Pancreas (tissue), 10 donors: ENCODE results near the gene AHR. TPM values are rescaled to one million over a fixed set of nuclear protein-coding genes. Genes with fewer than 3 reads are reported as not detected.

ENCODE experiments used
- ATAC-seq, 4 donors: fragments of 200-7000 bp; cut with Tn5 transposase; one replicate each; pipeline versions ENCODE4 v1.8.0 to v1.9.1; 2020; ENCODE audit warnings: mild to moderate bottlenecking in 4 of 4, moderate library complexity in 4 of 4
- DNase-seq, 6 donors: peaks; one replicate each; pipeline ENCODE4 v3.0.0-alpha.2; 2020
- FAIRE-seq: peaks from 2 replicates; lab custom pipeline; 2012; peaks lifted over from hg19 to GRCh38; lab: Jason Lieb, UNC
- H3K27ac ChIP-seq, 4 donors: fragments of 200-600 bp; sonication (generic); 1 replicate in 3 of 4; 2 replicates in 1 of 4; pipeline versions ENCODE4 v1.5.0 to v1.8.0; 2020
- H3K27me3 ChIP-seq, 4 donors: fragments of 200-600 bp; one replicate each; pipeline ENCODE4 v1.8.0; 2021
- H3K36me3 ChIP-seq, 3 donors: fragments of 200-600 bp; sonication (generic) in 1 of 3; one replicate each; pipeline versions ENCODE4 v1.5.0 to v1.8.0; 2020 to 2021
- H3K4me1 ChIP-seq, 3 donors: fragments of 200-600 bp; one replicate each; pipeline ENCODE4 v1.8.0; 2021
- H3K4me3 ChIP-seq, 4 donors: fragments of 200-600 bp; sonication (generic) in 2 of 4; one replicate each; pipeline versions ENCODE4 v1.5.0 to v1.8.0; 2020 to 2021
- H3K9me3 ChIP-seq, 4 donors: fragments of 200-600 bp; one replicate each; pipeline ENCODE4 v1.8.0; 2021
- WGBS, 2 donors: extraction: QIAGEN DNeasy Blood & Tissue Kit; methylation state at CpG; one replicate each; pipeline ENCODE4 v1.1.7; 2013; 5-methylcytosine and 5-hydroxymethylcytosine counted together
- intact Hi-C, 3 donors: fragments of 100-400 bp; cut with DNase I; formaldehyde crosslinking; loops; one replicate each; pipeline versions ENCODE4 v1.11.1 to v1.14.2; 2022
- polyA plus RNA-seq, 2 donors: library from polyadenylated mRNA; stranded (reverse); fragments of 200-250 nt; gene quantifications; one replicate each; pipeline ENCODE4 v1.2.3, GENCODE V29; 2013
- total RNA-seq, 6 donors: library from RNA; stranded (reverse); fragmentation: NEBNext Ultra II Directional in 4 of 6; extraction: Animal tissue kit (Norgen Biotek cat#: 25700) in 4 of 6; gene quantifications; one replicate each; pipeline versions ENCODE4 v1.2.1 to v1.2.4, GENCODE V29; 2021 to 2023
- TF ChIP-seq, protein P1 (sequence below), 4 donors: fragments of 200-600 bp; sonication (generic) in 3 of 4; IDR thresholded peaks; one replicate each; pipeline versions ENCODE4 v1.5.0 to v1.8.0; 2021; ENCODE audit warnings: antibody characterized with exemption in 4 of 4
- donor health status: healthy with polysubstance abuse.
- donor health status: DM: no; HTN: no; CAD: no; lungs with moderate emphysema.
- donor health status: DM: no; HTN: no; CAD: no.
- donor health status: control.
- donor health status: control.
- donor health status: Bipolar disorder and iron deficiency.
- donor health status: DM: yes; HTN: yes; CAD: no.
- donor health status: DM: no; HTN: no; CAD: no.
- donor health status: DM: no; HTN: no; CAD: no.
- donor health status: DM: yes; HTN: yes; CAD: no.

The AHR gene
- total and polyA plus RNA-seq, 8 donors = 3.2 to 31.8 (median 8.4) TPM

DNA sequence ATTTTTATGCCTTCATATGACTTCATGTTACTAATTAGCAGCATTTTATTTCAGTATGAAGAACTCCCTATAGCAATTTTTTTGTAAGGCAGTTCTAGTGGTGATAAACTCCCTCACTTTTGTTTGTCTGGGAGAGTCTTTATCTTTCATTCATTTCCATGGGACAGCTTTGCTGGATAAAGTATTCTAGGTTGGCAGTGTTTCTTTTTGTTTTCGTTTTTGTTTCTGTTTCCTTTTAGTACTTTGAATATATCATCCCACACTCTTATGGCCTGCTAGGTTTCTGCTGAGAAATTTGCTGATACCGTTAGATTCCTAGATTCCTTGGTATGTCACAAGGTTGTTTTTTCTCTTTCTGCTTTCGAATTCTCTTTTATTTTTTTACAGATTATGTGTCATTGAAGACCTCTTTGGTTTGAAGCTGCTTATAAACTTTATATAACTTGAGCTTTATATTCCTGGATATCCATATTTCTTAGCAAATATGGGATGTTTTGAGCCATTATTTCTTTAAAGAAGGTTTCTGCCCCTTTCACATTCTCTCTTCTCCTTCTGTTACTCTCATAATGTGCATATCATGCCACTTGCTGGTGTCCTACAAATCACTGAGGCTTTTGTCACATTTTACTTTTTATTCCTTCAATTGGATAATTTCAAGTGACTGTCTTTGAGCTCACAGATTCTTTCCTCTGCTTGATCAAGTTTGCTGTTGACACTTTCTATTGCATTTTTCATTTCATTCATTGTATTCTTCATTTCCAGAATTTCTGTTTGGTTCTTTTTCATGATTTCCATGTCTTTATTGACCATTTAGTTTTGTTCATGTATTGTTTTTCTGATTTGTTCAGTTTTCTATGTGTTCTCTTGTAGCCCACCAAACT lies 28.9 kb upstream of the AHR start:
- Histone ChIP-seq H3K4me1 (no peaks in the 10 kb centered on the region), H3K27me3 (no peaks in the 10 kb centered on the region), H3K4me3 (no peak overlapping the region), H3K36me3 (no peaks in the 10 kb centered on the region), H3K9me3 (no peaks in the 10 kb centered on the region), H3K27ac (no peak overlapping the region)
- intact Hi-C loops = no loop called here
- DNase-seq (no peak), FAIRE-seq (no peak), ATAC-seq (no peak)
- 71 to 77% methylated on average over 3 of the region's 3 CpGs for WGBS, 2 donors
- TF ChIP-seq, protein P1, sequence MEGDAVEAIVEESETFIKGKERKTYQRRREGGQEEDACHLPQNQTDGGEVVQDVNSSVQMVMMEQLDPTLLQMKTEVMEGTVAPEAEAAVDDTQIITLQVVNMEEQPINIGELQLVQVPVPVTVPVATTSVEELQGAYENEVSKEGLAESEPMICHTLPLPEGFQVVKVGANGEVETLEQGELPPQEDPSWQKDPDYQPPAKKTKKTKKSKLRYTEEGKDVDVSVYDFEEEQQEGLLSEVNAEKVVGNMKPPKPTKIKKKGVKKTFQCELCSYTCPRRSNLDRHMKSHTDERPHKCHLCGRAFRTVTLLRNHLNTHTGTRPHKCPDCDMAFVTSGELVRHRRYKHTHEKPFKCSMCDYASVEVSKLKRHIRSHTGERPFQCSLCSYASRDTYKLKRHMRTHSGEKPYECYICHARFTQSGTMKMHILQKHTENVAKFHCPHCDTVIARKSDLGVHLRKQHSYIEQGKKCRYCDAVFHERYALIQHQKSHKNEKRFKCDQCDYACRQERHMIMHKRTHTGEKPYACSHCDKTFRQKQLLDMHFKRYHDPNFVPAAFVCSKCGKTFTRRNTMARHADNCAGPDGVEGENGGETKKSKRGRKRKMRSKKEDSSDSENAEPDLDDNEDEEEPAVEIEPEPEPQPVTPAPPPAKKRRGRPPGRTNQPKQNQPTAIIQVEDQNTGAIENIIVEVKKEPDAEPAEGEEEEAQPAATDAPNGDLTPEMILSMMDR (IDR thresholded peaks at IDR 0.05) = no peak

DNA sequence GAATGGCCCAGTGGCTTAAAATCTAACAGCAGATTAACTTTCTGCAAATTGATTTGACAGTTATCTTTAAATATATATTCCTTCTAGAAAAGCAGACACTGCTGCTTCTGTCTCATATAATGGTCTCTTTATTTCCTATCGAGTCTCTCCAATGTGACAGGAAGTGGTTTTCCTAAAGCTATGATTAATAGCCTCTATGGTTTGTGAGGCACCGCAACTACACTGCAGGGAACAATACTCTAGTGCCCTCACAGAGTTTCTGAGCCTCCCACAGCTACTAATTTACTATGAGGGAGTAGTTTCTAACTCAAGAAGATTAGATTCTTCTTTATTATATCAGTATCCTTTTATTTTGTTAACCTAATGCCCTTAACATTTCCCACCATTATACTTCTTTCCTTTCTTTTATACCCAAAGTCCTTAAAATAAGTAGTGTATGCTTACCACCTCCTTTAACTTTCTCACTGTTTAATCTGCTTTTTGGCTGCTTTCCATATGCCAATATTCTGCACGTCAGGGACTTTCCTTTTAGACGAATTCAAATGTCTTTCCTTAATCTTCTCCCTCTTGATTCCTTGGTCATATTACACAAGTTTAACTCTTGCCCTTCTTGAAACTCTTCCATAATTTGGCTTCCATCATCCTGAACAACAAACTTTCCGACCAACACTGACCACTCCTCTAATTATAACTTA lies 23.8 kb upstream of the AHR start:
- ATAC-seq = peak in 3 of 4 donors; percentile 38 to 57 (median 53)
- DNase-seq = no peak
- Histone ChIP-seq H3K27me3 (no peaks in the 10 kb centered on the region), H3K4me3 (no peak overlapping the region), H3K9me3 (no peaks in the 10 kb centered on the region), H3K4me1 (peaks cover 0 to 20% (median 8%) of the 10 kb centered on the region in 3 donors), H3K36me3 (no peaks in the 10 kb centered on the region), H3K27ac (peak overlapping the region in 1 of 4 donors; percentile 59)
- FAIRE-seq = no peak
- WGBS, 2 donors = 34% methylated on average over 5 of the region's 5 CpGs
- TF ChIP-seq, protein P1 (IDR thresholded peaks at IDR 0.05) = no peak
- intact Hi-C loops = no loop called here

DNA sequence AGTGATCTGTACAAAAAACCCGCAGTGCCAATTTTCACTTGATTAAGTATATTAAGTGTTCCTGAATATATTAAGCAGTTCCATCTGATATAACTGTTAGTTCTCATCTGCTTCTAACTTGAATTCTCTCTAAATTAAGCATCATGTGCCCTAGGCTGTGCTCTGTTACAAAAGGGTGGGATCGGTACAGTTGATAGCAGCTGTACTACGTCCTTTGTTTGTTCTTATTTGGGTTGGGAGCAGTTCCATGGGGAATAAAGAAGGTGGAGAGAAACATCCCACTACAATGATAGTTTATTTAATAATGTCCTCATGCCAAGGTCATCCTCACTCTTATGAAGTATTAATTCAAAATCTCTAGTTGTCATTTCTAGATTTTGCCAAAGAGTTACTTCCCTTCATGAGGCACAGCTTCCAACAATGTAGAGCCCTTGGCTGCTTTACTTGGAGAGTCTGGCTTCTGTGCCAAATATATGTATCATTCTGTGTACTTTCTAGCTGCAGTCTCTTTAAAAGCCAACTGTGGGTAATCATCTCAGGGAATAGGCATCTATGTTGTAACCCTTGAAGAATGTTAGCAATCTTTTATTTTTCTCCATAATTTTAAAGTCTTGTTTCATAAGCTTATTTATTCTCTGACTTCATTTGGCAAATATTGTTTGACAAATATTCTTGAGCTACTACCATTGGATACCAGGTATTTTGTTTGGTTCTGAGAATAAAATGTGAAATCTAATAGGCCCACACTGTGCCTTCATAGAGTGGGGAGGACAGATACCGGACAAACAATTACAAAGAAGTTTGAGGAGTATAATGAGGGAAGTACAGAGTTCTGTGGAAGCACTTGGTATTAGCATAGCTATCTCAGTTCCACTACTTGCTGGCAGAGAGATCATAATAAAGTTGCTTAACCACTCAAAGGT lies 22.4 kb upstream of the AHR start:
- no peak overlapping the region for H3K4me3 ChIP-seq
- TF ChIP-seq, protein P1 (IDR thresholded peaks at IDR 0.05) = no peak
- intact Hi-C loops = no loop called here
- H3K9me3 ChIP-seq = no peaks in the 10 kb centered on the region
- H3K27ac ChIP-seq = peak overlapping the region in 2 of 4 donors; percentile 50 to 59
- no peaks in the 10 kb centered on the region for H3K36me3 ChIP-seq
- peak; percentile 64 to 95 (median 92) for ATAC-seq
- no peak for DNase-seq
- WGBS, 2 donors = 60 to 66% methylated on average over 4 of the region's 4 CpGs
- H3K27me3 ChIP-seq = no peaks in the 10 kb centered on the region
- peak; percentile 92 for FAIRE-seq
- H3K4me1 ChIP-seq = peaks cover 0 to 20% (median 8%) of the 10 kb centered on the region in 3 donors

DNA sequence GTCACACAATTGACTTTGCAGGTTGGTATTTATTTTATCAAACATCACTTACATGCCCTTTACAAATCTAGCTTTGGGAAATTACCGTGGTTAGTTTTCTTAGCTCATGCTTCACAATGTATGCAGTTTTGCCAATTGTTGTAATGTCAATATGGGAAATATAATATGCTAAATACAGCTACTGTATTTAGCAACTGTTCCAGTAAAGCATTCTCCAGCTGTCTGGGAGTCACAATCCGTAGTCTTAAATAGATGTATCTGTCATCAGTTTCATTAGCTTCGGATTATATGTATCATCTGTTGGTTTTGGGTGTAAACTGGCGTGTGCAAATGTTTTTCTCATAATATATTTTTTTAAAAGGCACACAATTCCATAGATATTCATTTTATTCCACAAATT lies 19.4 kb upstream of the AHR start:
- TF ChIP-seq, protein P1 (IDR thresholded peaks at IDR 0.05) = no peak
- intact Hi-C loops = no loop called here
- no peak for DNase-seq
- no peak for ATAC-seq
- no peak overlapping the region for H3K27ac ChIP-seq
- FAIRE-seq = no peak
- H3K9me3 ChIP-seq = no peaks in the 10 kb centered on the region
- WGBS, 2 donors = 73 to 77% methylated on average over 4 of the region's 4 CpGs
- no peaks in the 10 kb centered on the region for H3K36me3 ChIP-seq
- H3K27me3 ChIP-seq = no peaks in the 10 kb centered on the region
- H3K4me3 ChIP-seq = no peak overlapping the region
- H3K4me1 ChIP-seq = peaks cover 0 to 20% (median 8%) of the 10 kb centered on the region in 3 donors
